Uterus (tissue), 2 donors: ENCODE data around the gene OPCML.

Experiments
- CTCF ChIP-seq, 4 experiments: fragments of 200-600 bp in 2 of 4; fragments of 450-650 bp in 2 of 4; sonication (generic) in 2 of 4; IDR thresholded peaks; one replicate each; pipeline ENCODE4 v1.5.1; 2016 to 2019; ENCODE audit warnings: antibody characterized with exemption in 4 of 4, mild to moderate bottlenecking in 2 of 4, moderate library complexity in 1 of 4
- POLR2A ChIP-seq, 2 donors: fragments of 450-650 bp; IDR thresholded peaks; one replicate each; pipeline ENCODE4 v1.6.1; 2016; ENCODE audit warnings: antibody characterized with exemption in 2 of 2, mild to moderate bottlenecking in 1 of 2, moderate library complexity in 1 of 2

- TF ChIP-seq CTCF (IDR thresholded peaks at IDR 0.05) (no peak), POLR2A (IDR thresholded peaks at IDR 0.05) (no peak)
These were observed 1.8 kb downstream of the OPCML start for GRCh38 chr11:133530501-133530835.
